ENCODE data around the gene PRTFDC1.
"Not testable (repeated sequence)": the region's sequence is repeated elsewhere in the genome, so short reads cannot be mapped to it uniquely, and the experiment has no call there.

The PRTFDC1 gene, protein sequence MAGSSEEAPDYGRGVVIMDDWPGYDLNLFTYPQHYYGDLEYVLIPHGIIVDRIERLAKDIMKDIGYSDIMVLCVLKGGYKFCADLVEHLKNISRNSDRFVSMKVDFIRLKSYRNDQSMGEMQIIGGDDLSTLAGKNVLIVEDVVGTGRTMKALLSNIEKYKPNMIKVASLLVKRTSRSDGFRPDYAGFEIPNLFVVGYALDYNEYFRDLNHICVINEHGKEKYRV

DNA sequence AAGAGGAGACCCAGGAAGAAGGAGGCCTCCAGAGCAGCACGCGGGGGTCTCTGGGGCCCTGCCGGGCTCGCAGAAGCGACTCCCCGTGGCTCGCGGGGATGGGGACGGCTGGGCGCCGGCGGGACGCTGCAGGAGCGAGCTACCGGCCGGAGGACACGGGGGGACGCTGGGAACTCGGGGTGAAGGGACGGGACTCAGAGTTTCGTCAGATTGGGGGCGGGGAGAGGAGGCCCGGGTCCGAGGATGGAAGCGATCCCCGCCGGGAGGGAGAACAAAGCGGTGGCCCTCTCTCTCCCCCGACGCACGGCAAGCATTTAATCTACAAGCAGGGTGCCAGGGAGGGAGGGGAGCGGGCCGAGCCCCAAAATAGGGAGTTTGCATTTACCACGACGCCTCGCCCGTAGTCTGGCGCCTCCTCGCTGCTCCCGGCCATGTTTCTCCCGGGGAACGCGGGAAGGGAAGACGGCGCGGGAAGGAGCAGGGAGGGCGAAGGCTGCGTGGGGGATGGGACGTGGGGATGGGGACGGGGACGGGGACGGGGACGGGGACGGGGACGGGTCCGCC, at the start of gene PRTFDC1:
TSS of gene PRTFDC1 (minus strand) at position 464 of the 564 bp plus-strand sequence. CDS start at position 433, 31 bp downstream.
- DNase-seq: no peak

DNA sequence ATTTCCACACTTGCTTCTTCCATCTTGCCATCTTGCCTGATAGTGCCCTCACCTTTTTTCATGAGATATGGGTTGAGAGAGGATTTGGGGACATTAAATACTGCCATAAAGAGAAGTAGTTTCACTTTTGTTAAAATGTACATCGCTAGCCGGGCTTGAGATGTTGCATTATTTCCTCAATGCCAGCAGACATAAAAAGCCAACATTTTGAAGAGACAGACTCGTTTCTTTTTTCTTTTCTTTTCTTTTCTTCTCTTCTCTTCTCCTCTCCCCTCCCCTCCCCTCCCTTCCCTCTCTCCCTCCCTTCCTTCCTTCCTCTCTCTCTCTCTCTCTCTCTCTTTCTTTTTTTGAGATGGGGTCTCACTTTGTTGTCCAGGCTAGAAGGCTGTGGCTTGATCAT, 45.6 kb upstream of the PRTFDC1 start:
- DNase-seq: no peak

DNA sequence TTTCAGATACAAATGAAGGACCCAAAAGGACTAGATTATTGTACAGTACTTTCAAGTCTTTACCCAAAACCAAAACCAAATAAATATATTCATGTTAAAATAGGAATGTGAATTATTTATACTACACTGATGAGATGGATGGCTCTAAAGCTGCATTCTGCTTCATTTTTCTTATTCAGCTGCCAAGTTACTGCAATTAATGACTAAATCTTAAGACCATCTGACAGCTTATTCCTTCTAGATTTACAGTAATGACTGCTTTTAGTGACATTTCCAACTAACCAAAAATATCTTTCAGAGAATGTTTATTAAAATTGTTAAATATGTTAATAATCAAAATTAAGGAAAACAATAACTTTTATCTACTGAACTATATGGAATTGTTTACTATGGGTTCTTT, 42.7 kb upstream of the PRTFDC1 start:
- DNase-seq: no peak

DNA sequence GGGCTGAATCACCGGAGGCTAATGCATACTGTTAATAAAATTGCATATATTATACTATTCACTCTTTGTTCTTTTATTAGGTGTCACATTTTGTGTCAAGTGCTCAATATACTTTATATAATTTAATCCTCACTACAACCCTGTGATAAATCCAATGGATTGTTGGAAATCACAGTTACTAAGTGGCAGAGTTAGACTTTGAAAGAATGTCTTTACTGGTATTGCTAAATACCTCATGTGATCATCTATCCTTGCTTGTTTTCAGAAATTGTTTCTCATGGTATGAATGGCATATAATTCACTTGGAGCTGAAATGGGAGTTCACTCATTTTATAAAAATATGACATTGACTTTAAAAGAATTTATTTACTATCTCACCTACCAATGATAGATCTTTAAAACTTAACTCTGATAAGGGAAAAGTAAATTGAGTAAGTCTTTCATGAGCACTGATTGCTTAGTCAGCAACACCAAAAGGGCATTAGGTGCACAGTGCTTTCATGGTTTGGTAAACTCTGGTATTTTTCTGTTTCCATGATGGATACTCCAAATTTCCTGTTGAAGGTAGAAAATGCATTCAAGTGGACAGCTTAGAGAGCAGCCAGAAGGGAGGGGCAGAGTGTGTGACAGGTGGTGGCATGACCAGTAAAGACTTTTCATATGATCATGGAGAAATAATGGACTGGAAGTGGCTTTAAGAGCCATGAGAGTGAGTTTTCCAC, 41.0 kb upstream of the PRTFDC1 start:
- DNase-seq: no peak

DNA sequence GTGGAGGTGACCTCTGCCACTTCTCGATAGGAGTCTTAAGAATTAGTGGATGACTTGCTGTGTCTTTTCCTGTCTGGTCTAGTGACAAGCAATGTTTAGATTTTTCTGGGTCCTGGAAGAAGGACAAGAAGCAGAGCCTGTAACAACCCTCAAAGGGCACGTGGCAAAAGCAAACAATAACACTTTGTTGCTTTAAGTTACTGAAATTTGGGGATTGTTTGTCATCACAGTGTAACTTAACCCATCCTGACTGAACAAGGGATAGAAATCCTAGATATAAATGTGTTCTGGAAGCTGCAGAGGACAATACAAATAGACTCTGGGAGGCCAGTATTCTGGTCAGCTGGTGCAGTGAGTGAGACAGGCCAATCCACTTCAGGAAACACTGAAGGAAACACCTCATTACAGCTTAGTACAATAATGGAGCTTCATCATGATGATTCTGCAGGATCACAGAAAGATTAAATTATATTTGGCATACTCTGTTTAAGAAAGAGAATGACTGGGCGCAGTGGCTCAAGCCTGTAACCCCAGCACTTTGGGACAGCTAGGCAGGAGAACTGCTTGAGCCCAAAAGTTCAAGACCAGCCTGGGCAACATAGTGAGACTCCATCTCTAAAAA, 40.2 kb upstream of the PRTFDC1 start:
- no peak for DNase-seq

DNA sequence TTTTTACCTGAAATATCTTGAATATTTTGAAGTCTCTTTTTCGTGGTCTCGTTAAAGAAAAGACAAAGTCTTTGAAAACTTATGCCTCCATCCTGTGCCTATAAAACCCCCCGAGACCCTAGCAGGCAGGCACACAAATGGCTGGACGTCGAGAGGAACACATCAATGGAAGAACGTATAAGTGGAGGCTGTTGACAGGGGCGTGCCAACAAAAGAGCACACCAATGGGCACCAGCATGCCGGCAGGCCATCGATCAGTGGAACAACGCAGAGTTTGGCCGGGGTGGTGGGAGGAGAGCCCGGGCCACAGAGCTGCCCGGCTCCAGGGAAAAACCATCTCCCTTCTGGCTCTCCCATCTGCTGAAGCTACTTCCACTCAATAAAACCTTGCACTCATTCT, 38.9 kb upstream of the PRTFDC1 start:
- no peak for DNase-seq

DNA sequence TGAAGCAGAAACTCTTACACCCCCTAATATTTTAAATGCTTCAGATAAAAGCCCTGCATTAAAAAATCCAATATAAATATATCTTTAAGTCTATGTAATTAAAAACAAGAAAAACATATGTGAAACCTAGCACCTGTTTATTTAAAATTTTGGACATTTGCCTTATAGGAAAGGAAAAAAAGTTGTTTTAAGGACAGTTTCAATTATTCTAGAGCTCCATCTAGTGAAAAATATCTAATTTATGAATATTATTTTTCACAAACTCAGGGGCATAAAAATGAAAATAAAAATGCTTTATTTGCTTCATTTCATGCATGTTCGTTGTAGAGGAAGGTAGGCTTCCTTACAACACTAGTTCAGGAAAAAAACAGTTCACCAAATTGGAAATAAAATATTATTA, 37.5 kb upstream of the PRTFDC1 start:
- DNase-seq: no peak

DNA sequence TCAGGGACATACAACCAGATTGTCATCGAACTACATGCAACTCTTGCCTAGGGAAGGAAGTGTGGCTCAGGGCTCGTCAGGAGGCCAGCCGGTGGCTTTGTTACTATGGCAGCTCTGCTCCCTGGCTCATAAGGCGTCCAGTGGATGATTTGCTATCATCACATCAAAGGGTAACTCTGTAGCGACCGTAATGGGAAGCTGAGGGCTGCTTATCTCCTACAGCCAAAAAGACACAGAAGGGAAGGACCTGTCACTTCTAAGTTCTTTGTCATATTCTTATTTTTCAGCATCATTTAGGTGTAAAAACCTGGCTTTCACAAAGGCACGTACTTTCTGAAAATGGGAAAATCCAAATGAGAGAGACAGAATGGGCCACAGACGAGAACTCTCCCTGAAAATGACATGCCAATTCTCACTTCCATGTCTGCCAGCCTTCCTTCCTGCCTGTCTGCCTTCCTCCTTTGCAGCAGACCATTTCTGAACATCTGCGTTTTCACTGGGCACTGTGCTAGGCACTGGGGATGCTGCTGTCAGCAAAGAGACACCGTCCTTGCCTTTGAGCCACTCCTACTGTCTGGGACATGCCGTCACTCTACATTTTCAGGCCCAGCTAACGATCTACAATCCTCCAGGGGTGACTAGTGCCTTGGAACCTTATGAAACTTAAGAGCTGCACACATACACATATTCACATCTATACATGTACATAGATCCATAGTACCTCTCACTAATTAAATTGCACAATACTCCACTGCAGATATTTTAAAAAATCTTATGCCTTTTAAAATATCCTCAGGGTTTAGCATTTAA, 36.6 kb upstream of the PRTFDC1 start:
- no peak for DNase-seq

DNA sequence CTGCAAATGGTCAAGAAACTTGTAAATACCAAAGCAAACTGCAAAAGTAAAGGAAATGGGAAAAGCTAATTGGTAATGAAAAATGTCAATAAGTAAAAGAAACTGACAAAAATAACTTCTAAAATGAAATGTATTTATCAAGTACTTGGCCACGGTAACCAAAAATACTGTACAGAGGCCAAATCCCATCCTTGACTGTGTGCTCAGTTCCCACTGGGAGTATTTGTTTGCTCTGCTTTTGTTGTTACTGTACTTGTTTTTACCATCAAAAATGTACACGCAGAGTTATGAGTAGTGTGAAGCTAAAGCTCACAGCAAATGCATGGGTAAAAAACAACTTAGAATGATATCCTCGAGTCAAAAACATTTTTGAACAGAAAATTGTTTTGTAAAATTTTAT, 32.5 kb upstream of the PRTFDC1 start:
- no peak for DNase-seq

DNA sequence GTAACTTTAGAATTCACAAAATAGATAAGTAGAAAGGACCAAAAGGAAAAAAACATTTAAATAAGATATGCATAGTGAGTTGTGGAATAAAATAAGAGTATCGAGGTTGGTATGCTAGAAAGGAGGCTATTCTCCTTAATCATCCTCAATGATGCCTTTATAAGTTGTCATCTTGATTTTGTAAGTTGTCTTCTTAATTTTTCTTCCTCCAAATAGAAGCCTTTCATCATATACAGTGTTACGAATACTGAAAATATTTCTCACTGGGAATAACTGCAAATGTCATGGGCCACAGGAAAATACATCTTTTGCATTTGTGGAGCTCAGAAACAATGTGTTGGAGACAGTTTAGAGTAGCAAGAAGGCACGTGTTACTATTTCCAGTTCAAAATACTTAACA, 31.5 kb upstream of the PRTFDC1 start:
- DNase-seq: no peak

DNA sequence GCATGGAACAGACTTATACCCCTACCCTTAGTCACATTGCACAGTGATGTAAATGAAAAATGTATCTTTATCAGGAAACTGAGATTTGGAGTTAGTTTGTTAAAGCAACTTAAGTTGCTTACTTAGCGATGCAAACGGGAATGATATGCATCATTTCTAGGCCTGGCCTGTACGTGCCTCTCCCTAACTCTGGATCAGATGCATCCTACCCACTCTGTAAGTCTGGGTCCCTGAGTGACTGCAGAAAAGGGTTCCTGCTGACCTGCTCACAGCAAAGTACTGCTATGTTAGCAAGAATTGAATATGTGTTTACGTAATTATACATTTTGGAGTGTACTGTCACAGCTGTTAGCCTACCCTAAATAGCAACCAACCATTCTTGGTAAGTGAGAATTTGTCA, 30.7 kb upstream of the PRTFDC1 start:
- DNase-seq: no peak

DNA sequence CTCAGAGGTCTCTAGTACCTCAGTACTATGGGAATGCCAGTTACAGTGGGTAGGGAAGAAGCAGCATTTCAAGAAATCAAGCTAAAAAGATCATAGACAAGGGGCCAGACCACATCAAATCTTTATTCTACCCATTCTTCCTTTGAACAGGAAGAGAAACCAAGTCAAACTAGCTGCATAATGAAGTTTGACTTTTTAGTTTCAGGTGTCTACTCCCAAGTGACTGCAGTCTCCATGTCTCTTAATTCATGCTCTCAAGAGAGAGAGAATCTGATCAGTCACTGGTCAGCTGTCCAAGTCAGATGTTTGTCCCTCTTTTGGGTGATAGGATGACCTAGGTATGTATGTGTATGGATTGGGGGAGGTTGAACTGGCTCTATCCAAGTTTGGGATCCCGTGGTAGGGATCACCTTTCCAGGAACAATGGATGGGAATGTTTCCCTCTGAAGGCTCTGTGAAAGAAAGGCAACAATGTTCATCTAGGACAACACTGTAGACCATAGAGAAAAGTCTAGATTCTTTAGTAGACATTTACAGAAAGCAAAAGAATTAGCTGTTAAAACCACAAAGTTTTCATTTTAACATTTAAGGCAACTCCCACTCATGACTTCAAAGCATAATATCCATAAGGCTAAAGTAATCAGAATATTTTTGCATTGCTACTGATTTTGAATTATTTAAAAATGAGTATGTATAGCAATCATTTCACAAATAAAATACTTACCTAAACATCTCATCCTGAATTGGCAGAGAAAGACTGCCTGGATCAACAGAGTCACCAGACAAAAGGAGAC, 30.1 kb upstream of the PRTFDC1 start:
- DNase-seq: no peak

DNA sequence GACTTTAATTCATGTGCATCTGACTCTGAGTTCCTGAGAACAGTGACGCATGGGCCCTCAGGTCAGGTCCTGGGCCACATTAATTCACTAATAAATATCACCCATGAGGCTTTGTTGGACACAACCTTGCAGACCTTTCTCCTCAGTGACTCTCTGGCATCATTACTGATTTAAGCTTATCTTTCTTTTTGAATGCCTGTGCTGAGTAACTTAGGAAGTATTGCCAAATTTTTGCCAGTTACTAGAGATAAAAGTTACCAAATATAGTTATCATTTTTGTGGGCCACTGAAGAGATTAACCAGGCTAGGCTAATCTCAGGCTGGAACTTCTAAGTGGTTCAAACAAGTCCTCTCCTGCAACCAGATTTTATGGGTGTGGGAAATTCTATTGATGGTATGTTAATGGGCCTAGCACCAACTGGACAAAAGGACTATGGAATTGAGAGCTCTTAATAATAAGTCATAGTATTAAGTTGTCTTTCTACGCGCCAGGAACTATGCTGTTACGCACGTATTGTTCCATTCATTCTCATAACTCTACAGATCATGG, 28.8 kb upstream of the PRTFDC1 start:
- DNase-seq: no peak

DNA sequence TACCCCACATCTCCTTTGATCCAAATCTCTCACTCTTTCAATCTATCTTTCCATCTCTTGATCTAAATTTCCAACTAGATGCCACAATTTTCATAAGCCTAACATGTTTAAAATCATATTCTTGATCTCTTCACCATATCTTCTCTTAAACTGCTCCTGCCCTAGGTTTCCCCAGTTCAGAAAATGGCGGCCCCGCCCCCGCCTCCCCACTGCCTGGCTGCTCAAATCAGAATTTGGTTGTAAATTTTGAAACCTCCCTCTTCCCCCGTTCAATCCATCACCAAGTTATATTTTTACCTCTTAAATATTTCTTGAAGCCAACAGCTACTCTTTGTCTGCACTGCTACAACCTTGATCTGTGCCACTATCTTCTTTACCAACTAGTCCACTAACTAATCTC, 27.3 kb upstream of the PRTFDC1 start:
- no peak for DNase-seq

DNA sequence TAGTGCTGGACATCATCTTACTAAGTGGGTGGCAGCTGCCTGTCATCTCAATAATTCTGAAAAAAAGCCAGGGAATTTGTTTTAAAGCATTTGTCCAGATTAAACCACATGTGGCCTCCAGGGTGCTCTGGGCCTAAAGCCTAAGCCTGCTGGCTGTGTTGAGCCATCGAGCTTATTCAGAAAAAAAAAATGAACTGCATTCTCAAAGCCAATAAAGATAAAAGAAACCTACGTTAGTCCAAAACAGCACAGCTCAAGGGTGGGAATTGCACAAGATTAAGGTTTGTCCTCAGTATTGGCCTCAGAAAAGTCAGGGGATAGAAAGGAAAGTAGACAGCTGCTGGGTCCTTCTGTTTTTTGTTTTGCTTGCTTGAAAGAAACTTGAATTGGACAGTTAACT, 22.6 kb upstream of the PRTFDC1 start:
- DNase-seq: no peak

DNA sequence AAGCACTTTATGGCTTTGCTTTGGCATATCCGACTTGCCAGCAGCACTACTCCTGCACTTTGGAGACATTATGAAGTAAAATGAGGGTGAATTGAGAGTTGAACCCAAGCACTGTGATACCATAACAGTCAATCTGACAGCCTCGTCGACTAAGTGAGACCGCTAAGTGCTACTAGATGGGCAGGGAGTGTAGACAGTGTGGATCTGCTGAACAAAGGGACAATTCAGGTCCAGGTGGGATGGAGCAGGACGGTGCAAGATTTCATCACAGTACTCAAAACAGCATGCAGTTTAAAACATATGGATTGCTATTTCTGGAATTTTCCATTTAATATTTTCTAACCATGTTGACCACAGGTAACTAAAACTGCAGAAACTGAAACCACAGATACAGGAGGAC, 20.8 kb upstream of the PRTFDC1 start:
- DNase-seq: no peak

DNA sequence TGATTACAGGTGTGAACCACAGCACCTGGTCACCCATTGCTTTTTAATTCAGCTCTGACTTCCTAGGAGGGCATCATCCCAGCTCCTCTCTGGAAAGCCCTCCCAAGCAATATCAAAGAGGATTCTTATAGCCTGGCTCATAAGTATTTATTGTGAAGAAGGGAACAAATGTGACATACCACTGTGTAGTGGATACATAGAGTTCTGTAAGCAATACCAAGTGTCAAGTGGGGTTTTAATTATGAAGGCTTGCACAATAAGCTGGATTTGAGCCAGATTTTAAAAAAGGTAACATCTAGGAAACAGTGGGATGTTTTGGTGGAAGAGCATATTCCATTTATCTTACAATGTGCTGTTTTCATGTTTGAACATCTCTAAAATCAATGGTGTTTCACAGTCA, 19.0 kb upstream of the PRTFDC1 start:
- DNase-seq: no peak

DNA sequence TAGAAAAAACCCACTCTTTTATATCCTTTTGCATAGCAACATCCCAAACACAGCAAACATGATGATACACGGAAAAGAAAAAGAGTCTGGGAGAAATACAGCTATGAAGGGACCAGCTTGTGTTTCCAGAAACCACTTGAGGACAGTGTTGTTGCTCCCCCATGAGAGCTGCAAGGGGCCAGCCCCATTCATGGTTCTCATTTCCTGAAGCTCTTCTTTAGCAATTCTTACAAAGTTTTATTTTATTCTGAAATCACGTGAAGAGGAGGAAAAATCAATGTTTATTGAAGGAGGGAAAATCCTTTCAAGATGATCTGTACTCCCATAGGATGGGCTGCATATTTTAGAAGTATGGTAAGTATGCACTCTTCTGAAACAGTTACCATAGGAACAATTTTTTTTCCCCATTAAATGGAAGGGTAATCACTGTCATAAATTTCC, 17.5 kb upstream of the PRTFDC1 start:
- no peak for DNase-seq

DNA sequence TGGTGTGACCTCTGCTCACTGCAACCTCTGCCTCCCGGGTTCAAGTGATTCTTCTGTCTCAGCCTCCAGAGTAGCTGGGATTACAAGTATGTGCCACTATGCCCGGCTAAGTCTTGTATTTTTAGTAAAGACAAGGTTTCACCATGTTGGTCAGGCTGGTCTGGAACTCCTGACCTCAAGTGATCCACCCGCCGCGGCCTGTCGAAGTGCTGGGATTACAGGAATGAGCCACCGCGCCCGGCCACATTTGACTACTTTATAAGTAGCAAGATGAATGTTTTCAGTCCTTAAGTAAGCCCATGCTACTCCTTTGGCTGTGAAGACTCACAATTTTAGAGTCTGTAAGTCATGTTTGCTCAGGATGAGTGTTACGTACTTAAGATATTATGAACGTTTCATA, 16.5 kb upstream of the PRTFDC1 start:
- not testable (repeated sequence) for DNase-seq

DNA sequence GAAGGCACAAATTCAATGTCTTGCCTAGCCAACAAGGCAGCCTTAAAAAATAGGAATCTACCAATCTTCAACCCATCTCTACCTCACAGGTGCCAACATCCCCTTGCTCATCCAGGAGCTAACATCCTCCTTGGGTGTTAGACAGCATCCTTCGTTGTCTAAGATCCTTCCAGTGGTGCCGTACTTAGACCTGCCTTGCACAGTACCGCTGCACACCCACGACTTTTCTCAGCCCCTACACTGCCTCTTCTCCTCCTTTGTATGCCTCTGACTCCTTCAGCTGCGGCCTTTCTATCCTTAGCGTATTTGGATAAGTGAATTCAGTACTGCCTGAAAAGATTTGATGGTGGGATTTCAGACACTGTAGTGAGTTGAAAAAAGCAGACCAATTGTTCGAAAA, 15.9 kb upstream of the PRTFDC1 start:
- no peak for DNase-seq

DNA sequence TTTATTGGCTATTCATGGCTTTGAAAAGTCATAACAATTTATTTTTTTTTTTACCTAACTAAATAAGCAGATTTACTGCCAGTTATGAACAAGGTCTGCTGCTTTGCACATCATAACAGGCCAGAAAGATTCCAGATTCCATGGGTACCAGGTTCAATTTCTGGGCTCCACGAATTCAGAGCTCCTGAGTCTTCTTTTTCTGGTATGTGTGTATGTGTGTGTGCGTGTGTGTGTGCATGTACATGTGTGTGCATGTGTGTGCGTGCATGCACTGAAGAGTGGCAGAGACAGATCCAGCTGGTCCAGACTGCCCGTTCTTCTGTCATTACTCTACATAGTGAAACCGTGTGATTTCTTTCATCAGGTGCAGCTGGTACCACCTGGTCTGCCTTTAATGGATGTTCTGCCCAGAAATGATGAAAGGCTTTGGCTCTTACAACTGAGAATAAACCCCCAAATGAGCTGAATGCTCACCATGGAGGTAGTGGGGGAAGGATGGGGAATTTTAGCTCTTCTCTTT, 14.6 kb upstream of the PRTFDC1 start:
- no peak for DNase-seq

DNA sequence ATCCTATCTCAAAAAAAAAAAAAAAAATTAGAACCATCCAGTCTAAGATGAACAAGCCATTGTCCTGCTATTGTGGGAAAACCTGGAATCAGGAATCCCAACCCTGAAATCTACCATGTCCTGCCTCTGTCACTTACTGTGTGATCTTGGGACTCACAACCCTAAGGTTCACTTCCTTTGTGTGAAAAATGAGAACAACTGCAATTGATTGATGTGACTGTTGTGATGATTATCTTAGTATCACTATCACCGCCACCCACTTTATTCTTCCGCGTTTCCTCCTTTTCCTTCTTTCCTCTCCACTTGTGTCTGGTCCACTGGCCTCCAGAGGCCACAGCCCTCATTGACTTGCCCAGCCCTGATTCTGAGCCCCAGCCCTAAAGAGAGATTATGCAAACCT, 12.6 kb upstream of the PRTFDC1 start:
- no peak for DNase-seq

All from NCI-H510A treated with DMSO at 0.1 percent for 48 hours (cell line).